Common myeloid progenitor, CD34-positive (primary cell): ENCODE results near the gene AGAP1.

Source experiments
- CTCF ChIA-PET: fragments of 350-600 bp; sonication (Branson Sonifier 250); formaldehyde crosslinking; loops from one replicate; lab custom pipeline; 2021; ENCODE audit warnings: antibody characterized with exemption; lab: Charles Lee
- POLR2A ChIA-PET: fragments of 350-600 bp; sonication (Branson Sonifier 250); formaldehyde crosslinking; loops from one replicate; lab custom pipeline; 2021; ENCODE audit warnings: antibody characterized with exemption; lab: Charles Lee
- DNase-seq, 3 donors: peaks; one replicate each; pipeline versions ENCODE4 v3.0.0 to v3.0.0-alpha.2; 2013
- H3K27ac ChIP-seq, 2 experiments: 1 replicate in 1 of 2; 2 replicates in 1 of 2; pipeline ENCODE4 v1.7.0; 2013; ENCODE audit warnings: inconsistent platforms in 2 of 2, low read length in 2 of 2, mild to moderate bottlenecking in 2 of 2, low read depth in 1 of 2, moderate library complexity in 1 of 2; ENCODE audit not compliant: severe bottlenecking in 2 of 2, insufficient read depth in 1 of 2, poor library complexity in 1 of 2
- H3K27me3 ChIP-seq, 5 experiments: replicated peaks in 2 of 5; 1 replicate in 3 of 5; 2 replicates in 2 of 5; pipeline versions ENCODE4 v1.6.1 to v1.7.0; 2013; ENCODE audit warnings: low read length in 4 of 5, mild to moderate bottlenecking in 2 of 5, moderate library complexity in 2 of 5, inconsistent platforms in 1 of 5; ENCODE audit not compliant: insufficient read depth in 5 of 5, control insufficient read depth in 4 of 5
- H3K36me3 ChIP-seq, 4 experiments: 1 replicate in 2 of 4; 2 replicates in 2 of 4; pipeline versions ENCODE4 v1.6.1 to v1.7.0; 2013; ENCODE audit warnings: low read length in 3 of 4, control low read depth in 1 of 4, mild to moderate bottlenecking in 1 of 4; ENCODE audit not compliant: control insufficient read depth in 4 of 4, insufficient read depth in 4 of 4
- H3K4me1 ChIP-seq, 4 experiments: 1 replicate in 3 of 4; 2 replicates in 1 of 4; pipeline versions ENCODE4 v1.6.1 to v1.7.1; 2013; ENCODE audit warnings: low read length in 3 of 4, mild to moderate bottlenecking in 3 of 4, control low read depth in 1 of 4, inconsistent platforms in 1 of 4, moderate library complexity in 1 of 4; ENCODE audit not compliant: control insufficient read depth in 4 of 4, insufficient read depth in 4 of 4; ENCODE audit errors: control extremely low read depth in 1 of 4
- H3K4me3 ChIP-seq, 7 experiments: 1 replicate in 4 of 7; 2 replicates in 3 of 7; pipeline versions ENCODE4 v1.5.1 to v1.7.0; 2013; ENCODE audit warnings: mild to moderate bottlenecking in 7 of 7, low read length in 6 of 7, moderate library complexity in 6 of 7, inconsistent platforms in 2 of 7, low read depth in 2 of 7, control low read depth in 1 of 7; ENCODE audit not compliant: insufficient read depth in 4 of 7, control insufficient read depth in 1 of 7; ENCODE audit errors: extremely low read depth in 1 of 7
- H3K9me3 ChIP-seq, 5 experiments: 1 replicate in 4 of 5; 2 replicates in 1 of 5; pipeline versions ENCODE4 v1.6.1 to v1.7.1; 2013; ENCODE audit warnings: low read length in 4 of 5, mild to moderate bottlenecking in 2 of 5, inconsistent platforms in 1 of 5, low read depth in 1 of 5, moderate library complexity in 1 of 5; ENCODE audit not compliant: control insufficient read depth in 4 of 5, insufficient read depth in 2 of 5; ENCODE audit errors: control extremely low read depth in 1 of 5
- WGBS: methylation state at CpG from one replicate; pipeline ENCODE4 v1.1.5; 2013; ENCODE audit not compliant: insufficient coverage; 5-methylcytosine and 5-hydroxymethylcytosine counted together

The AGAP1 gene

DNA sequence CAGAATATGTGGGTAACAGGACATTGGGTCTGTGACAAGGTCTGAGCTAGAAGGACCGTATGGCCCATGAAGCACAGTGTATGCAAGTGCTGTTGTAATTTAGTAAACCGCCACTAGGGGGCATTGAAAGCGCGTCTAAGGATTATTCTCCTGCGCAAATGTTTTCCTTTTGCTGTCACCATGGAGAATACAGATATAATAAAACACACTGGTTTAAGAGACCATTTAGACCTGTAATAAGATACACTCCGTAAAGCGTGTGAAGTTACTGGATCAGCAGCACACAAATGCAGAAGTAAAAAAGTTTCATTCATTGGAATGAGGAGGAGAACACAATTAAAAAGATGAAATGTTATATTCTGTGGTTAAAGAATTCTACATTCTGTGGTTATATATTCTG, 272.4 kb downstream of the AGAP1 start:
- CTCF ChIA-PET: interaction anchor here (0.5 to 1.1 kb wide), 10 partner anchors 9 to 1620 kb away, joined by 3 to 7 read pairs (median 3); no protein-coding TSS in a partner anchor
- POLR2A ChIA-PET: no interaction called here
- Histone ChIP-seq H3K27me3 (peaks cover 0 to 17% (median 2%) of the 10 kb centered on the region in 5 experiments), H3K4me1 (no peaks in the 10 kb centered on the region), H3K9me3 (no peaks in the 10 kb centered on the region), H3K4me3 (no peak overlapping the region), H3K36me3 (no peaks in the 10 kb centered on the region), H3K27ac (no peak overlapping the region)
- peak; percentile 72 to 91 (median 90) for DNase-seq
- 36% methylated on average over 2 of the region's 7 CpGs for WGBS

DNA sequence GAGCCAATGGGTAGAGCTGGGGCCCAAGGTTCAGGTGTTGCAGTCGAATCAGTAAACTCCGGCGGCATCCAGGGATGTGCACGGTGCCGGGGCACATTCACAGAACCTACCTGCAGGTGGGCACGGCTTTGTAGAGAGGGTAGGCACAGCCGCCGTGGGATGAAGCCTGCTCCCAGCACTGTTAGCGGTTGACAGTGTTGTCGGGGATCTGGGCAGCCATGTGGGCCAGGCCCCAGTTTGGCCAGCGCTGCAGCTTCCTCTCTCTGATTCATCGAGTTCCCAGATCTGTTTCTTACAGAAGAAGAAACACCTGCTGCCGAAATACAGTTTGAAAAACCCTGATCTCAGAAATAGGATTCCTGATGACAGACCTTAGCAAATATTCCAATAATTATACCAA, 274.8 kb downstream of the AGAP1 start:
- CTCF ChIA-PET: interaction anchor here (1.1 kb wide), 1 partner anchor 11 kb away, joined by 5 read pairs; no protein-coding TSS in a partner anchor

DNA sequence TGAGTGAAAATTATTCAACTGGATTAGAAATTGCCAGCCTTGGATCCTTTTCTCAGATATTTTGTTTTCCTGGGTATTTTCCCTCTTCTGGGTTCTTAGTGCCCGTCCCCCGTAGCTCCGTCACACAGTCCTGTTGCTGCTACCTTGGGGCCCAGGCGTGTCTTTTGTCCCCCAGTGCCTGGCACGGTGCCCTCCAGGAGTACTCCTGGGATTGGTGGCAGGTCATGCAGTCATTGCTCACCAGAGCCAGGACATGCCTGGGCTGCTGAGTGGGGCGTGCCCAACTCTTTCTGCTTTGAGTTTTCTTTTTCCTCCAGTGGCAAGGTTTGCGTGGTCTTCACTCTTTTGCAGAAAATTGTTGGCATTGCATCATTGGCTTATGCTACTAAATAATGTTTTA, 275.2 kb downstream of the AGAP1 start:
- peaks cover 0 to 22% (median 0%) of the 10 kb centered on the region in 5 experiments for H3K27me3 ChIP-seq
- no peaks in the 10 kb centered on the region for H3K4me1 ChIP-seq
- no peaks in the 10 kb centered on the region for H3K36me3 ChIP-seq
- H3K9me3 ChIP-seq: no peaks in the 10 kb centered on the region
- WGBS: 96% methylated on average over 6 of the region's 7 CpGs
- H3K4me3 ChIP-seq: no peak overlapping the region
- POLR2A ChIA-PET: no interaction called here
- no peak overlapping the region for H3K27ac ChIP-seq
- no peak for DNase-seq
- CTCF ChIA-PET: no interaction called here

More for the DNA sequence above, 274.8 kb downstream of the AGAP1 start:
- Histone ChIP-seq H3K27ac (no peak overlapping the region), H3K4me1 (no peaks in the 10 kb centered on the region), H3K36me3 (no peaks in the 10 kb centered on the region), H3K27me3 (peaks cover 0 to 23% (median 0%) of the 10 kb centered on the region in 5 experiments), H3K9me3 (no peaks in the 10 kb centered on the region), H3K4me3 (no peak overlapping the region)
- DNase-seq: no peak
- WGBS: 95% methylated on average over 13 of the region's 13 CpGs
- POLR2A ChIA-PET: no interaction called here

DNA sequence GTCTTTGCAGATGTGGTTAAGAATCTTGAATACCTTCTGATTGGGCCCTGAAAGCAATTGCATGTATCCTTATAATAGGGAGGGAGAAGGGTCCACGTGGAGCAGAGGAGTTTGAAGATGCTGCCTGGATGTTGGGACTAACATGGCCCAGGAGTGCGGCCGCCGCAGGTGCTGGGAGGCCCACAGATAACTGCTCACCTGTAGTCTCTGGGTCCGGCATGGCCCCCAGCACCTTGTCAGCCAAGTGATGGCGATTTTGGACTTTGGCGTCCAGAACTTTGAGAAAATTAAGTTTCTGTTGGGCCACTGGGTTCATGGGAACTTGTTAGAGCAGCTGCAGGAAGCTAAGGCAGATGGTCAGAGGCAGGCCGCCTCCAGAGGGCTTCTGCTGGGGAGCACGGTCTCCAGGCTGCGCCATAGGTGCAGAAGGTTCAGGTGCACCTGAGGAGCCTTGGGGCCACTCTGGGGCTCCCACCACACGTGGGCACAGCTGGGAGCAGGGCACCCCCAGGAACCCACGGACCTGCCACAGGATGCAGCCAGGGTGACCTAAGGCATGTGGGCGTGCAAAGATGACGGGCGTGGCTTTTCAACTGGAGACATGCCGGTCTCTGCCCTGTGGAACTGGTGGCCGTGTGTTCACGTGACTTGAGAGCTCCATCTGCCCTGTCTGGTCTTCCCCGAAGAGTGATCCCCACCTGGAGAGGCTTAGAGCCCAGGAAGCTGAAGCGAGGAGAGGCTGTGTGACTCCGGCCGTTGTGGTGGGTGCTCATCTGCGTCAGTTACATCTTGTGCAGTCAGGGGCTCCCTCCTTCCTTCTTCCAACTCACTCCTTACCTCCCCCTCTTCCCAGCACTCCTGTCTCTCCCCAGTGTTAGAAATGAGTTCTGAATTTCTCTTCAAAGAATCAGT, 277.3 kb downstream of the AGAP1 start:
- Histone ChIP-seq H3K4me1 (no peaks in the 10 kb centered on the region), H3K36me3 (no peaks in the 10 kb centered on the region), H3K27me3 (peaks cover 0 to 34% (median 3%) of the 10 kb centered on the region in 5 experiments), H3K9me3 (no peaks in the 10 kb centered on the region), H3K27ac (no peak overlapping the region), H3K4me3 (no peak overlapping the region)
- WGBS: 94% methylated on average over 23 of the region's 23 CpGs
- ChIA-PET POLR2A (no interaction called here), CTCF (interaction anchor here (0.9 to 1.9 kb wide), 2 partner anchors 9 to 12 kb away, joined by 3 to 6 read pairs; no protein-coding TSS in a partner anchor)
- no peak for DNase-seq

DNA sequence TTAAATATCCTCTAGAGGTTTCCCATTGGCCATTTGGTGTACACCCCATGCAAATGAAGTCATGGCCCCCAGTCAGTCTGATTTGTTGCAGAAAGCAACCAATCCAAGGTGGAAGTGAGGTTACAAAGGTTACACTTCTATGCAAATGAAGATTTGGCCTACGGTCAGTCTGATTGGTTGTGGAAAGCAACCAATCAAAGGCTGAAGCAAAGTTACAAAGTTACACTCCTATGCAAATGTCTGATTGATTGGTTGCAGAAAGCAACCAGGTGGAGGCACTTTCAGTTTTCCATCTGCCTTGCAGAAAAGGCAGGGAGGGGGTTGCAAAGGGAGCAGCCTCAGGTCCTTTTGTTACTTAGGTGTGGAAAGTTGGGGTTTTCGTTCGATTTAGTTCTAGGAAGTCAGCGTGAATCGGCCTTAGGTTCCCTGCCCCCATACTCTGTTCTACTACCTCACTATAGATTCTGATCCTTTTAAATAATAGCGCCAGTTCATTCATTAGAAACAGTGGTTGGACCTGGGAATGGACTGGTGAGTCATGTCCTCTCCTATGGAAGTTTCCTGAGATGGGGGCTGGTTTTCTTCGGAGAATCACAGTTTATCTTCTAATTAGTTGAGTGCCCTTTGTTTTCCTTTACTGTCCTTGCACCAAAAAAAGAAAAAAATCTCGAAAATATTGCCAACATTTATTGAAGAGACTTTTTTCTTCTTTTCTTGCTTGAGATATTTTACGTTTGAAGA, 279.5 kb downstream of the AGAP1 start:
- ChIA-PET POLR2A (no interaction called here), CTCF (interaction anchor here (1.6 kb wide), 1 partner anchor 12 kb away, joined by 5 read pairs; no protein-coding TSS in a partner anchor)
- Histone ChIP-seq H3K36me3 (no peaks in the 10 kb centered on the region), H3K27ac (no peak overlapping the region), H3K27me3 (peaks cover 0 to 33% (median 5%) of the 10 kb centered on the region in 5 experiments), H3K4me1 (no peaks in the 10 kb centered on the region), H3K4me3 (no peak overlapping the region), H3K9me3 (no peaks in the 10 kb centered on the region)
- WGBS: 96% methylated on average over 4 of the region's 9 CpGs
- DNase-seq: no peak

DNA sequence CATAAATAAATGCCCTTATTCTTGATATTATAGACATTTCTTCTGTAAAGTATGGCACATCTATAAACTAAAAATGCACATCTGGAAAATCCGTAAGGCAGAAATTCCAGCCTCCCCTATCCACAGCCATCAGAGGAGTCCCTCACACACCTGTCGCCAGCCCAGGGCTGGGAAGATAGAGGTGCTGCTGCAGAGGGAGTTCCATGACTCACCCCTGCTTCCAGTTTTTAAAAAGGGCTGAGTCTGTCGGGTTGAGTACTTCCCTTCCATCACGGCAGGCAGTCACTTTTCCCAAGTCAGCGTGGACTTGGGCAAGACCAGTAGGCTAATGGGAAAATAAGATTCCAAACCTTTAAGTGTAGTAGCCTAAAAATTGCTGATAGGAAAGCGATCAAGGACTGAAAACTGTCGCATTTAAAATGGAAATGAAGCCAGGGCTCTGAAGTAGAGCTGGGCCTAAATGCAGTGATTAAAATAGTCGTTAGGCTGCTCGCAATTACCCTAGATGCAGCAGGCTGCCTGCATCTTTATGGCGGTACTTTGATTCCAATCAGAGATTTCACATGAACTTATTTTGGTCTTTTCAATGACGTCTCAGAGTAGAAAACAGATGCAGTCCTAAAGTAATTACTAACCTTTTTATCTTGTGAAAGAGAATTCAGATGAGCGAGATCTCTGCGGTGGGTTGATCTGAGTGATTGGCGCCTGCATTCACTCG, 280.5 kb downstream of the AGAP1 start:
- H3K27ac ChIP-seq: no peak overlapping the region
- H3K36me3 ChIP-seq: no peaks in the 10 kb centered on the region
- no peaks in the 10 kb centered on the region for H3K4me1 ChIP-seq
- 75% methylated on average over 12 of the region's 15 CpGs for WGBS
- H3K9me3 ChIP-seq: no peaks in the 10 kb centered on the region
- POLR2A ChIA-PET: no interaction called here
- CTCF ChIA-PET: interaction anchor here (0.9 kb wide), 1 partner anchor 402 kb away, joined by 5 read pairs; no protein-coding TSS in a partner anchor
- no peak overlapping the region for H3K4me3 ChIP-seq
- peaks cover 0 to 39% (median 7%) of the 10 kb centered on the region in 5 experiments for H3K27me3 ChIP-seq
- no peak for DNase-seq
